HepG2 (cell line): ENCODE data around the gene PEAK3. TPM values are rescaled to one million over a fixed set of nuclear protein-coding genes. Genes with fewer than 3 reads are reported as not detected.
A peak's percentile ranks its signal among the peaks of the same experiment; 100 is the strongest.

ENCODE experiments used
- ARNT ChIP-seq: fragments of 450-650 bp; IDR thresholded peaks from 2 replicates; pipeline ENCODE4 v1.6.1; 2017
- BHLHE40 ChIP-seq: IDR thresholded peaks from 2 replicates; pipeline ENCODE4 v1.6.1; 2011; ENCODE audit warnings: low read length, improper control_type of control experiment
- BORCS8-MEF2B ChIP-seq: sonication (generic); formaldehyde crosslinking; IDR thresholded peaks from 2 replicates; pipeline ENCODE4 v1.8.0; 2022; ENCODE audit warnings: mild to moderate bottlenecking, missing genetic modification reagents
- EZH2 ChIP-seq: conservative IDR thresholded peaks from 2 replicates; pipeline ENCODE4 v1.6.1; 2012; ENCODE audit warnings: mild to moderate bottlenecking, low read depth, low read length, moderate library complexity
- GLMP ChIP-seq: sonication (generic); formaldehyde crosslinking; IDR thresholded peaks from 2 replicates; pipeline ENCODE4 v1.9.0; 2021; ENCODE audit warnings: missing genetic modification reagents, mild to moderate bottlenecking, borderline replicate concordance
- HMG20B ChIP-seq: conservative IDR thresholded peaks from 2 replicates; pipeline ENCODE4 v1.6.1; 2016; ENCODE audit warnings: missing genetic modification reagents, missing compliant biosample characterization
- KDM2A ChIP-seq: sonication (generic); formaldehyde crosslinking; IDR thresholded peaks from 2 replicates; pipeline ENCODE4 v1.4.0; 2020; ENCODE audit warnings: low read depth, missing genetic modification reagents, borderline replicate concordance
- KLF16 ChIP-seq, 2 experiments: sonication (generic) in 1 of 2; formaldehyde crosslinking in 1 of 2; IDR thresholded peaks; 2 replicates each; pipeline versions ENCODE4 v1.6.1 to v1.8.0; 2016 to 2023; ENCODE audit warnings: missing genetic modification reagents in 2 of 2, missing compliant biosample characterization in 1 of 2
- MED13 ChIP-seq: sonication (generic); formaldehyde crosslinking; IDR thresholded peaks from 2 replicates; pipeline ENCODE4 v1.5.0; 2020; ENCODE audit warnings: missing genetic modification reagents
- PLRG1 ChIP-seq: fragments of 450-650 bp; conservative IDR thresholded peaks from 2 replicates; pipeline ENCODE4 v1.6.1; 2016
- RBAK ChIP-seq: sonication (generic); formaldehyde crosslinking; IDR thresholded peaks from 2 replicates; pipeline ENCODE4 v1.5.1; 2020; ENCODE audit warnings: mild to moderate bottlenecking, missing genetic modification reagents
- SSRP1 ChIP-seq: IDR thresholded peaks from 2 replicates; pipeline ENCODE4 v1.6.1; 2016; ENCODE audit warnings: control low read depth
- ZBTB20 ChIP-seq: sonication (generic); formaldehyde crosslinking; IDR thresholded peaks from 2 replicates; pipeline ENCODE4 v1.8.1; 2023; ENCODE audit warnings: missing genetic modification reagents, low read depth, mild to moderate bottlenecking, borderline replicate concordance
- ZMYM3 ChIP-seq: sonication (generic); formaldehyde crosslinking; IDR thresholded peaks from 2 replicates; pipeline ENCODE4 v1.5.1; 2020; ENCODE audit warnings: mild to moderate bottlenecking, missing genetic modification reagents
- ZNF143 ChIP-seq: sonication (generic); formaldehyde crosslinking; IDR thresholded peaks from 2 replicates; pipeline ENCODE4 v1.4.0; 2020; ENCODE audit warnings: missing genetic modification reagents
- ZNF18 ChIP-seq: sonication (generic); formaldehyde crosslinking; IDR thresholded peaks from 2 replicates; pipeline ENCODE4 v1.8.0; 2022; ENCODE audit warnings: mild to moderate bottlenecking, missing genetic modification reagents; ENCODE audit not compliant: insufficient replicate concordance
- ZNF724P ChIP-seq: sonication (generic); formaldehyde crosslinking; IDR thresholded peaks from 2 replicates; pipeline ENCODE4 v1.8.0; 2022; ENCODE audit warnings: missing genetic modification reagents, borderline replicate concordance
- ZNF747 ChIP-seq: sonication (generic); formaldehyde crosslinking; IDR thresholded peaks from 2 replicates; pipeline ENCODE4 v1.8.1; 2023; ENCODE audit warnings: missing genetic modification reagents, mild to moderate bottlenecking, borderline replicate concordance
- ZNF839 ChIP-seq: sonication (generic); formaldehyde crosslinking; IDR thresholded peaks from 2 replicates; pipeline ENCODE4 v1.4.0; 2020; ENCODE audit warnings: missing genetic modification reagents, mild to moderate bottlenecking, borderline replicate concordance
- polyA plus RNA-seq, 8 experiments: library from polyadenylated mRNA; depleted of rRNA in 3 of 8; stranded (reverse) in 7 of 8; unstranded in 1 of 8; fragments of >200 nt; fragmentation: Illumina TruSeq in 4 of 8; extraction: Trizol in 4 of 8; gene quantifications; 2 replicates each; pipeline versions ENCODE4 v1.2.1 to v1.2.3, GENCODE V29; 2011 to 2016; ENCODE audit warnings: low read depth in 4 of 8, missing spikeins in 1 of 8, mixed read lengths in 1 of 8; ENCODE audit not compliant: insufficient read depth in 1 of 8
- total RNA-seq, 5 experiments: library from RNA; depleted of rRNA; stranded (reverse); fragments of >200 nt; fragmentation: Illumina TruSeq; extraction: Trizol; gene quantifications; 2 replicates each; pipeline ENCODE4 v1.2.3, GENCODE V29; 2016; ENCODE audit warnings: low read depth in 1 of 5
- TF ChIP-seq, protein P1 (sequence below): sonication (generic); formaldehyde crosslinking; IDR thresholded peaks from 2 replicates; pipeline ENCODE4 v1.8.0; 2022; ENCODE audit warnings: missing genetic modification reagents, mild to moderate bottlenecking, borderline replicate concordance
- TF ChIP-seq, protein P2 (sequence below): sonication (generic); formaldehyde crosslinking; IDR thresholded peaks from 2 replicates; pipeline ENCODE4 v1.4.0; 2020; ENCODE audit warnings: missing genetic modification reagents
- TF ChIP-seq, protein P3 (sequence below): IDR thresholded peaks from 2 replicates; pipeline ENCODE4 v1.6.1; 2016; ENCODE audit warnings: missing compliant biosample characterization, missing genetic modification reagents, borderline replicate concordance

The PEAK3 gene
- total and polyA plus RNA-seq, 2 of the 13 experiments (the other 11 are each of a cell fraction or from before 2014, with no cell fraction given) = not detected

DNA sequence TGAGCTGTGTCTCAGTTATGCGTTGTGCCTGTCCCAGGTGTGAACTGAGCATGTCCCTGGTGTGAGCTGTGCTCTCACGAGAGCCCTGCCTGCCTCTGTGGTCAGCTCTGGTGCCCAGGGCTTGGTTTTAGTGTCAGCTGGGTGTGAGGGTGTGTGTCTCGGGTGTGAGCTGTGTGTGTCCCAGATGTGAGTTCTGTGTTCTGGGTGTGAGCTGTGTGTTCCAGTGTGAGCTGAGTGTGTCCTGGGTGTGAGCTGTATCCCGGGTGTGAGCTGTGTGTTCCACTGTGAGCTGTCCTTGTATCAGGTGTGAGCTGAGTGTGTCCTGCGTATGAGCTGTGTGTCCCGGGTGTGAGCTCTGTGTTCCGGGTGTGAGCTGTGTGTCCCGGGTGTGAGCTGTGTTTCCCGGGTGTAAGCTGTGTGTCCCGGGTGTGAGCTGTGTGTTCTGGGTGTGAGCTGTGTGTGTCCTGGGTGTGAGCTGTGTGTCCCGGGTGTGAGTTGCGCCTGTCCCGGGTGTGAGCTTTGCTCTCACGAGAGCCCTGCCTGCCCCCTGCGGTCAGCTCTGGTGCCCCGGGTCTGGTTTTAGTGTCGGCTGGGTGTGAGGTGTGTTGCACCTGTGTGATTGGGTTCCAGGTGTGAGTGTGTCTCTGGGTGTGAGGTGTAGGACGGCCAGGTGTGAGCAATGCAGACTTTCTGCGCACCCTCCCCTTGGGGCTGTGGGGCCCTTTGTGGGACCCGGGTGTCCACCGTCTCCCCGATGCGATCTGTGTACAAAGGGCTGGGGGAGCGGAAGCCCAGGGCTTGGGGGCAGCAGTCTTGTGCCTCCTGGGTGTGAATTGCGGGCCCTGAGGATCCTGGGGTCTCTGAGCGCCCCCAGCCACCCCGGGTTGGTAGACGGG, 7.1 kb upstream of the PEAK3 start (continued):
- TF ChIP-seq ZNF18 (peak; percentile 100), MED13 (no peak), RBAK (CRISPR knock-in tag) (no peak), GLMP (CRISPR knock-in tag) (no peak), KDM2A (CRISPR knock-in tag) (no peak), ZNF747 (CRISPR knock-in tag) (no peak), ZNF143 (no peak), ZNF839 (CRISPR knock-in tag) (no peak), ZBTB20 (CRISPR knock-in tag) (no peak), BHLHE40 (no peak), ZNF724P (no peak), PLRG1 (no peak), SSRP1 (CRISPR knock-in tag) (no peak), ARNT (no peak), BORCS8-MEF2B (CRISPR knock-in tag) (no peak), EZH2 (peak; percentile 72), HMG20B (CRISPR knock-in tag) (no peak), KLF16 (CRISPR knock-in tag; IDR thresholded peaks at IDR 0.05) (no peak), ZMYM3 (CRISPR knock-in tag) (no peak)
- TF ChIP-seq, protein P1, sequence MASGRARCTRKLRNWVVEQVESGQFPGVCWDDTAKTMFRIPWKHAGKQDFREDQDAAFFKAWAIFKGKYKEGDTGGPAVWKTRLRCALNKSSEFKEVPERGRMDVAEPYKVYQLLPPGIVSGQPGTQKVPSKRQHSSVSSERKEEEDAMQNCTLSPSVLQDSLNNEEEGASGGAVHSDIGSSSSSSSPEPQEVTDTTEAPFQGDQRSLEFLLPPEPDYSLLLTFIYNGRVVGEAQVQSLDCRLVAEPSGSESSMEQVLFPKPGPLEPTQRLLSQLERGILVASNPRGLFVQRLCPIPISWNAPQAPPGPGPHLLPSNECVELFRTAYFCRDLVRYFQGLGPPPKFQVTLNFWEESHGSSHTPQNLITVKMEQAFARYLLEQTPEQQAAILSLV (CRISPR knock-in tag) = no peak
- TF ChIP-seq, protein P2, sequence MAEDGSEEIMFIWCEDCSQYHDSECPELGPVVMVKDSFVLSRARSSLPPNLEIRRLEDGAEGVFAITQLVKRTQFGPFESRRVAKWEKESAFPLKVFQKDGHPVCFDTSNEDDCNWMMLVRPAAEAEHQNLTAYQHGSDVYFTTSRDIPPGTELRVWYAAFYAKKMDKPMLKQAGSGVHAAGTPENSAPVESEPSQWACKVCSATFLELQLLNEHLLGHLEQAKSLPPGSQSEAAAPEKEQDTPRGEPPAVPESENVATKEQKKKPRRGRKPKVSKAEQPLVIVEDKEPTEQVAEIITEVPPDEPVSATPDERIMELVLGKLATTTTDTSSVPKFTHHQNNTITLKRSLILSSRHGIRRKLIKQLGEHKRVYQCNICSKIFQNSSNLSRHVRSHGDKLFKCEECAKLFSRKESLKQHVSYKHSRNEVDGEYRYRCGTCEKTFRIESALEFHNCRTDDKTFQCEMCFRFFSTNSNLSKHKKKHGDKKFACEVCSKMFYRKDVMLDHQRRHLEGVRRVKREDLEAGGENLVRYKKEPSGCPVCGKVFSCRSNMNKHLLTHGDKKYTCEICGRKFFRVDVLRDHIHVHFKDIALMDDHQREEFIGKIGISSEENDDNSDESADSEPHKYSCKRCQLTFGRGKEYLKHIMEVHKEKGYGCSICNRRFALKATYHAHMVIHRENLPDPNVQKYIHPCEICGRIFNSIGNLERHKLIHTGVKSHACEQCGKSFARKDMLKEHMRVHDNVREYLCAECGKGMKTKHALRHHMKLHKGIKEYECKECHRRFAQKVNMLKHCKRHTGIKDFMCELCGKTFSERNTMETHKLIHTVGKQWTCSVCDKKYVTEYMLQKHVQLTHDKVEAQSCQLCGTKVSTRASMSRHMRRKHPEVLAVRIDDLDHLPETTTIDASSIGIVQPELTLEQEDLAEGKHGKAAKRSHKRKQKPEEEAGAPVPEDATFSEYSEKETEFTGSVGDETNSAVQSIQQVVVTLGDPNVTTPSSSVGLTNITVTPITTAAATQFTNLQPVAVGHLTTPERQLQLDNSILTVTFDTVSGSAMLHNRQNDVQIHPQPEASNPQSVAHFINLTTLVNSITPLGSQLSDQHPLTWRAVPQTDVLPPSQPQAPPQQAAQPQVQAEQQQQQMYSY (CRISPR knock-in tag) = no peak
- TF ChIP-seq, protein P3, sequence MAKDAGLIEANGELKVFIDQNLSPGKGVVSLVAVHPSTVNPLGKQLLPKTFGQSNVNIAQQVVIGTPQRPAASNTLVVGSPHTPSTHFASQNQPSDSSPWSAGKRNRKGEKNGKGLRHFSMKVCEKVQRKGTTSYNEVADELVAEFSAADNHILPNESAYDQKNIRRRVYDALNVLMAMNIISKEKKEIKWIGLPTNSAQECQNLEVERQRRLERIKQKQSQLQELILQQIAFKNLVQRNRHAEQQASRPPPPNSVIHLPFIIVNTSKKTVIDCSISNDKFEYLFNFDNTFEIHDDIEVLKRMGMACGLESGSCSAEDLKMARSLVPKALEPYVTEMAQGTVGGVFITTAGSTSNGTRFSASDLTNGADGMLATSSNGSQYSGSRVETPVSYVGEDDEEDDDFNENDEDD (CRISPR knock-in tag) = no peak
